H1 (cell line): ENCODE results near the gene NOL4L. TPM values are rescaled to one million over a fixed set of nuclear protein-coding genes. Genes with fewer than 3 reads are reported as not detected.

Experiments
- CHD7 ChIP-seq: fragments of 300-600 bp; sonication (generic); IDR thresholded peaks from 2 replicates; pipeline ENCODE4 v1.7.1; 2012; ENCODE audit warnings: low read length, moderate library complexity, mild to moderate bottlenecking, inconsistent platforms; ENCODE audit not compliant: insufficient replicate concordance
- MAFK ChIP-seq: IDR thresholded peaks from 2 replicates; pipeline ENCODE4 v1.6.1; 2012; ENCODE audit warnings: low read depth, mild to moderate bottlenecking, improper control_type of control experiment, low read length
- RAD21 ChIP-seq, 2 experiments: IDR thresholded peaks in 1 of 2; conservative IDR thresholded peaks in 1 of 2; 2 replicates each; pipeline ENCODE4 v1.6.1; 2011; ENCODE audit warnings: low read depth in 2 of 2, low read length in 2 of 2, improper control_type of control experiment in 1 of 2, inconsistent platforms in 1 of 2, mild to moderate bottlenecking in 1 of 2, moderate library complexity in 1 of 2
- SP2 ChIP-seq: IDR thresholded peaks from 2 replicates; pipeline ENCODE4 v1.6.1; 2012; ENCODE audit warnings: mild to moderate bottlenecking, low read length, inconsistent platforms
- YY1 ChIP-seq: IDR thresholded peaks from 2 replicates; pipeline ENCODE4 v1.6.1; 2011; ENCODE audit warnings: low read depth, mild to moderate bottlenecking, low read length
- polyA plus RNA-seq, 7 experiments: library from polyadenylated mRNA; depleted of rRNA in 3 of 7; stranded (reverse) in 5 of 7; unstranded in 2 of 7; fragments of >200 nt in 5 of 7; fragments of 200-250 nt in 2 of 7; gene quantifications; 1 replicate in 5 of 7; 2 replicates in 1 of 7; 4 replicates in 1 of 7; pipeline versions ENCODE4 v1.2.1 to v1.2.3, GENCODE V29; 2011 to 2013; ENCODE audit warnings: missing spikeins in 2 of 7, mixed read lengths in 2 of 7
- total RNA-seq: library from RNA; stranded (reverse); fragmentation: NEBNext Ultra II Directional; extraction: Animal tissue kit (Norgen Biotek cat#: 25700); gene quantifications from 2 replicates; pipeline ENCODE4 v1.2.1, GENCODE V29; 2021

Gene NOL4L
- total and polyA plus RNA-seq, 2 of the 8 experiments (the other 6 are each of a cell fraction or from before 2014, with no cell fraction given) = 15.3 to 23.7 TPM

GRCh38 chr20:32602273-32602672 lies 17.1 kb upstream of the NOL4L start (continued):
- TF ChIP-seq MAFK (no peak), YY1 (no peak), RAD21 (IDR thresholded peaks at IDR 0.05 in 1 of 2, conservative IDR thresholded peaks at IDR 0.05 in 1 of 2; ENCODE audit: low read depth in 2 of 2, low read length in 2 of 2) (no peak), CHD7 (no peak), SP2 (no peak)
